Cardiac septum (tissue), 1 donor: ENCODE data around the gene HIRA. TPM values are rescaled to one million over a fixed set of nuclear protein-coding genes. Genes with fewer than 3 reads are reported as not detected.

Experiments
- total RNA-seq: library from RNA; stranded (reverse); fragmentation: NEBNext Ultra II Directional; extraction: Animal tissue kit (Norgen Biotek cat#: 25700); gene quantifications from one replicate; pipeline ENCODE4 v1.2.1, GENCODE V29; 2021
- donor health status: DM: no; HTN: no; CAD: no.

The HIRA gene
- total RNA-seq, 1 donor from 2014 or later: 15.0 TPM

Other genes starting within 250 kb of the HIRA start
- gene CLTCL1, start 140.0 kb downstream of the HIRA start, total RNA-seq: 18.0 TPM
- gene MRPL40, start 812 bp upstream of the HIRA start, total RNA-seq: 44.1 TPM
- 48.7 TPM for gene C22orf39, start 16.0 kb upstream of the HIRA start, total RNA-seq
- 36.2 TPM for gene UFD1, start 47.5 kb upstream of the HIRA start, total RNA-seq
- not detected for gene CDC45, start 48.2 kb upstream of the HIRA start, total RNA-seq
- gene CLDN5, start 92.7 kb upstream of the HIRA start, total RNA-seq: 9.3 TPM